Prostate gland (tissue), 2 donors: ENCODE measurements around the gene TRMT61B.

Experiments
- CTCF ChIP-seq, 4 experiments: fragments of 200-600 bp in 2 of 4; fragments of 450-650 bp in 2 of 4; sonication (generic) in 2 of 4; IDR thresholded peaks; 1 replicate in 3 of 4; 2 replicates in 1 of 4; pipeline ENCODE4 v1.5.1; 2016 to 2019; ENCODE audit warnings: antibody characterized with exemption in 4 of 4, mild to moderate bottlenecking in 2 of 4, moderate library complexity in 2 of 4
- POLR2A ChIP-seq: fragments of 450-650 bp; IDR thresholded peaks from one replicate; pipeline ENCODE4 v1.6.1; 2016; ENCODE audit warnings: antibody characterized with exemption, mild to moderate bottlenecking
- POLR2AphosphoS5 ChIP-seq: sonication (generic); formaldehyde crosslinking; IDR thresholded peaks from one replicate; pipeline ENCODE4 v1.6.1; 2017; ENCODE audit warnings: antibody characterized with exemption

- no peak for TF ChIP-seq CTCF (IDR thresholded peaks at IDR 0.05)
- TF ChIP-seq POLR2AphosphoS5: no peak
- no peak for TF ChIP-seq POLR2A
Measured at GRCh38 chr2:28906821-28907220, 36.7 kb upstream of the TRMT61B start.
